GM12875 (cell line): Measurements from ENCODE around the gene ZNF439.

ENCODE experiments used
- H3K4me3 ChIP-seq: one replicate; pipeline ENCODE4 v1.5.1; 2011; ENCODE audit warnings: low read depth, low read length, control low read depth
- TF ChIP-seq, protein P1 (sequence below): IDR thresholded peaks from 2 replicates; pipeline ENCODE4 v1.5.1; 2011; ENCODE audit warnings: low read depth, mild to moderate bottlenecking, control low read depth, inconsistent platforms, low read length, moderate library complexity, borderline replicate concordance; ENCODE audit not compliant: insufficient read depth

Gene ZNF439

DNA sequence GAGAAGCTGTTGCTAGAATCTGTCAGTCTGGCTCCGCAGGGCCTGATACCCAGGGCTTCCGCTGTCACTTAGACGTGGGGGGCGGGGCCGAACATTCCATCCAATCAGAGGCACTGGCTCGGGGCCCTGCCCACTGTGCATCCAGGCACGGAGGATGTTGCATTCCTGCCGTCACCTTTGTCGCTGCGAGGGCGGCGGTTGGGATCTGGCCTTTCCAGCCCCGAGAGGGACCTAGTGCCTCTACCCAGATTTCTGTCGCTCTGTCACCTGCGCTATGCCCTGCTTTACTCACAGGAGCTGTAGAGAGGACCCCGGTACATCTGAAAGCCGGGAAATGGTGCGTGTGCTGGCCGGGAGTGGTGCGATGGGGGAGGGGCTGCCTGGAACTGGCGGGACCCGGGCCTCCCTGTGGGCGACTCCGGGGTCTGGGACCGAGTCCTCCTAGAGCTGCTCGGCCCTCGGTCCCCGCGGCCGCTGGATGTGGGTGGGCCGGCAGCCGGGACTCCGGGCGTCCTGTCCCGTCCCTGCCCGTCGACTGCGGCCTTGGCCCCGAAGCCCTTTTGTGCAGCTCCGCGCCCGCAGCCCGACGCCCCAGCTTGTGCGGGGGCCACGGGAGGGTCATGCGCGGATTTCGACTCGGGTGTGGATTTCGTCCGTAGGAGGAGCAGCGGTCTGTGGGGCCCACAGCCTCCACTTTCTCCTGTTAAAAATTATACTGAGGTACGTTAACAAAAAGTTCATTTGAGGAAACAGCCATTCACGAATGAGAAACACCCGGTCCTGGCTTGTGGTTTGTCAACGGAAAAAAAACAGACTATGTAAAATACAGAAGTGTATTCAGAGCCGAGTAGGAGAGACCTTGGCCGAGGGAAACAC, at the start of gene ZNF439:
TSS of gene ZNF439 (plus strand) at position 133 of the 876 bp plus-strand sequence. CDS start at position 275, 142 bp downstream.
- TF ChIP-seq, protein P1, sequence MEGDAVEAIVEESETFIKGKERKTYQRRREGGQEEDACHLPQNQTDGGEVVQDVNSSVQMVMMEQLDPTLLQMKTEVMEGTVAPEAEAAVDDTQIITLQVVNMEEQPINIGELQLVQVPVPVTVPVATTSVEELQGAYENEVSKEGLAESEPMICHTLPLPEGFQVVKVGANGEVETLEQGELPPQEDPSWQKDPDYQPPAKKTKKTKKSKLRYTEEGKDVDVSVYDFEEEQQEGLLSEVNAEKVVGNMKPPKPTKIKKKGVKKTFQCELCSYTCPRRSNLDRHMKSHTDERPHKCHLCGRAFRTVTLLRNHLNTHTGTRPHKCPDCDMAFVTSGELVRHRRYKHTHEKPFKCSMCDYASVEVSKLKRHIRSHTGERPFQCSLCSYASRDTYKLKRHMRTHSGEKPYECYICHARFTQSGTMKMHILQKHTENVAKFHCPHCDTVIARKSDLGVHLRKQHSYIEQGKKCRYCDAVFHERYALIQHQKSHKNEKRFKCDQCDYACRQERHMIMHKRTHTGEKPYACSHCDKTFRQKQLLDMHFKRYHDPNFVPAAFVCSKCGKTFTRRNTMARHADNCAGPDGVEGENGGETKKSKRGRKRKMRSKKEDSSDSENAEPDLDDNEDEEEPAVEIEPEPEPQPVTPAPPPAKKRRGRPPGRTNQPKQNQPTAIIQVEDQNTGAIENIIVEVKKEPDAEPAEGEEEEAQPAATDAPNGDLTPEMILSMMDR = no peak
- H3K4me3 ChIP-seq = no peak within 1 kb of the TSS

DNA sequence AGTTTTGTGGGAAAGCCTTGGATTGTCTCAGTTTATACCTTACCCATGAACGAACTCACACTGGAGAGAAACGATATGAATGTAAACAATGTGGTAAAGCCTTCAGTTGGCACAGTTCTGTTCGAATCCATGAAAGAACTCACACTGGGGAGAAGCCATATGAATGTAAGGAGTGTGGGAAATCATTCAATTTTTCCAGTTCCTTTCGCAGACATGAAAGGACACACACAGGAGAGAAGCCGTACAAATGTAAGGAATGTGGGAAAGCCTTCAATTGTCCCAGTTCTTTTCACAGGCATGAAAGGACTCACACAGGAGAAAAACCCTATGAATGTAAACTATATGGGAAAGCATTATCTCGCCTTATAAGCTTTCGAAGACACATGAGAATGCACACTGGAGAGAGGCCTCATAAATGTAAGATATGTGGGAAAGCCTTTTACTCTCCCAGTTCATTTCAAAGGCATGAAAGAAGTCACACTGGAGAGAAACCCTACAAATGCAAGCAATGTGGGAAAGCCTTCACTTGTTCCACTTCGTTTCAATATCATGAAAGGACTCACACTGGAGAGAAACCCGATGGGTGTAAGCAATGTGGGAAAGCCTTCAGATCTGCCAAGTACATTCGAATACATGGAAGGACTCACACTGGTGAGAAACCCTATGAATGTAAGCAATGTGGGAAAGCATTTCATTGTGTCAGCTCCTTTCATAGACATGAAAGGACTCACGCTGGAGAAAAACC, 42.0 kb upstream of the ZNF439 start:
- TF ChIP-seq, protein P1 = no peak
- H3K4me3 ChIP-seq = no peak overlapping the region

DNA sequence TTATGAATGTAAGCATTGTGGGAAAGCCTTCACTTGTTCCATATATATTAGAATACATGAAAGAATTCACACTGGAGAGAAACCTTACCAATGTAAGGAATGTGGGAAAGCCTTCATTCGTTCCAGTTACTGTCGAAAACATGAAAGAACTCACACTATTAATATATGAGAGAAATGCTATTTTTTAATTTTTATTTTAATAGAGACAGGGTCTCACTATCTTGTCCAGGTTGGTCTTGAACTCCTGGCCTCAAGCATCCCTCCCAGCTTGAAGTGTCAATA, 41.5 kb upstream of the ZNF439 start:
- H3K4me3 ChIP-seq = no peak overlapping the region

DNA sequence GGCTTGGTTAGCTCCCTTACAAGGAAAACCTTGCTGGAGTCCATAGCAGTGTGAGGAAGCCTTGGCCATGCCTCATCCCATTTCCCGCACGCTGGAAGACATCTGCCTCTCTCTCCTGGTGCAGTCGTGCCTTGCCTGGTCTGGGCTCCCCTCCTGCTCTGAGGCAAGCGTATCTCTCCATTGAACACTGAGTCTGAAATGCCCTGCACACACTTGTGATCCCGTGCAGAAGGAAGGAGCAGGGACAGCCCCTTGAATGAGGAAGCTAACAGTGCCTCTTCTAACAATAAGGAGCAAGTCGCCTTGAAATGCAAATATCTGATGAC, 34.9 kb upstream of the ZNF439 start:
- H3K4me3 ChIP-seq = peak overlapping the region; percentile 71
- TF ChIP-seq, protein P1 = no peak

More for the DNA sequence above, 41.5 kb upstream of the ZNF439 start:
- TF ChIP-seq, protein P1 = no peak

DNA sequence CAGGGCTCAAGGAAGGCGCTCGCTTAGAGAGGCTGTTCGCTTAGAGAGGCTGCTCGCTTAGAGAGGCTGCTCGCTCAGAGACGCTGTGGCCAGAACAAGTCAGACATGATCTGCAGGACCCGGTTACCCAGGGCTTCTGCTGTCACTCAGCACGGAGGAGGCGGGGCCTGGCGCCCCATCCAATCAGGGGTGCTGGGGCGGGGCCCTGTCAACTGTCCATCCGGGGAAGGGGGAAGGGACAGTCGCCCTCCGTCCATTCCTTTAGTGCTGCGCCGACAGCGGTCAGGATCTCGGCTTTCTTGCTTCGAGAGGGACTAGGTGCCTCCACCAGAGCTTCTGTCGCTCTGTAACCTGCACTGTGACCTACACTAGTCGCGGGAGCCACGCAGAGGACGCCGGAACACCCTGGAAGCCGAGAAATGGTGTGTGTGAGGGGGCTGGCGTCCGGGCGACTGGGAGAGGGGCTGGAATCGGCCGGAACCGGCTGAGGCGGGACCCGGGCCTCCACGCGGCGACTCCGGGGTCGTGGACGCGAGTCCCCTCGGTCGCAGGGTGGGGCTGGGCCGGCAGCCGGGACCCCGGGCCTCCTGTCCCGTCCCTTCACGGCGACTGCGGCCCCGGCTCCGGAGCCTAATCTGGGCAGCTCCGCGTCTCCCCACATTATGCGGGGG, 34.4 kb upstream of the ZNF439 start, which contains the start of gene ZNF440:
TSS of gene ZNF440 (plus strand) at position 245 of the 671 bp plus-strand sequence. CDS start at position 420, 175 bp downstream.
- TF ChIP-seq, protein P1 = no peak
- peak within 1 kb of the TSS; percentile 71 for H3K4me3 ChIP-seq

DNA sequence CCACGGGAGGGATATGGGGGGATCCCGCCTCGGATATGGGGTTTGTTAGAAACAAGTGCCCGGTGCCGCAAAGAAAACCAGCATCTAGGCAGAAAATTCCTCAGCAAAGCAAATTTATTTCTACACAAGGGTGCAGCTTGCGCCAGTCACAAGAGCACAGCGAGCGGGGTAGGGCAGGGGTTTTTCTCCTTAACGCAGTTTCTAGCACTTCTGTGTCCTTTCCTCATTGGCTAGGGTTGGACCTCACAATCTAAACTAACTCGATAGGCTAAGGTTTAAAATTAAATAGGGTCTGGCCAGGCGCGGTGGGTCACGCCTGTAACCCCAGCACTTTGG, 33.9 kb upstream of the ZNF439 start:
- TF ChIP-seq, protein P1 = no peak
- peak overlapping the region; percentile 71 for H3K4me3 ChIP-seq
